Loucy (cell line): Measurements from ENCODE around the gene C2CD4C.
"Not testable (repeated sequence)": the region's sequence is repeated elsewhere in the genome, so short reads cannot be mapped to it uniquely, and the experiment has no call there.

Experiments
- H2AFZ ChIP-seq: fragments of 200-600 bp; sonication (generic); 2 replicates; pipeline ENCODE4 v1.6.0; 2016; ENCODE audit warnings: antibody characterized with exemption, mild to moderate bottlenecking, low read length, moderate library complexity
- H3F3A ChIP-seq: fragments of 200-600 bp; 2 replicates; pipeline ENCODE4 v1.6.0; 2016; ENCODE audit warnings: antibody characterized with exemption, low read depth, mild to moderate bottlenecking
- H3K27me3 ChIP-seq: fragments of 200-600 bp; sonication (generic); 2 replicates; pipeline ENCODE4 v1.6.1; 2014; ENCODE audit warnings: low read length, mild to moderate bottlenecking; ENCODE audit not compliant: insufficient read depth, poor library complexity, severe bottlenecking
- H3K36me3 ChIP-seq: fragments of 200-600 bp; sonication (generic); 2 replicates; pipeline ENCODE4 v1.6.1; 2016; ENCODE audit warnings: low read length; ENCODE audit not compliant: insufficient read depth
- H3K4me1 ChIP-seq: fragments of 200-600 bp; sonication (generic); 2 replicates; pipeline ENCODE4 v1.5.1; 2014; ENCODE audit warnings: low read length, mild to moderate bottlenecking; ENCODE audit not compliant: insufficient read depth, poor library complexity, severe bottlenecking
- H3K4me2 ChIP-seq: fragments of 200-600 bp; sonication (generic); 2 replicates; pipeline ENCODE4 v1.6.0; 2014; ENCODE audit warnings: antibody characterized with exemption, low read length, low read depth, mild to moderate bottlenecking; ENCODE audit not compliant: poor library complexity, severe bottlenecking
- H3K4me3 ChIP-seq: fragments of 200-600 bp; sonication (generic); 2 replicates; pipeline ENCODE4 v1.5.1; 2014; ENCODE audit warnings: low read length, mild to moderate bottlenecking, mixed read lengths; ENCODE audit not compliant: poor library complexity, severe bottlenecking
- H3K79me2 ChIP-seq: fragments of 200-600 bp; sonication (generic); 2 replicates; pipeline ENCODE4 v1.6.1; 2014; ENCODE audit warnings: low read length; ENCODE audit not compliant: insufficient read depth
- H3K9ac ChIP-seq: fragments of 200-600 bp; sonication (generic); 2 replicates; pipeline ENCODE4 v1.6.0; 2014; ENCODE audit warnings: mild to moderate bottlenecking, low read depth, low read length, moderate library complexity; ENCODE audit not compliant: poor library complexity, severe bottlenecking
- H3K9me2 ChIP-seq: fragments of 200-600 bp; sonication (generic); replicated peaks from 2 replicates; pipeline ENCODE4 v1.6.1; 2016; ENCODE audit warnings: low read depth, low read length, mixed read lengths
- H3K9me3 ChIP-seq: fragments of 200-600 bp; sonication (generic); 2 replicates; pipeline ENCODE4 v1.6.1; 2014; ENCODE audit warnings: mild to moderate bottlenecking, antibody characterized with exemption, low read length, low read depth; ENCODE audit not compliant: insufficient read depth
- H4K20me1 ChIP-seq: fragments of 200-600 bp; sonication (generic); 2 replicates; pipeline ENCODE4 v1.6.0; 2014; ENCODE audit warnings: antibody characterized with exemption, low read length, mild to moderate bottlenecking; ENCODE audit not compliant: insufficient read depth, poor library complexity, severe bottlenecking
- EZH2phosphoT487 ChIP-seq: fragments of 200-600 bp; IDR thresholded peaks from 2 replicates; pipeline ENCODE4 v1.6.1; 2018; ENCODE audit warnings: antibody characterized with exemption, mild to moderate bottlenecking, moderate library complexity, borderline replicate concordance
- TF ChIP-seq, protein P1 (sequence below): fragments of 200-600 bp; sonication (generic); conservative IDR thresholded peaks from 2 replicates; pipeline ENCODE4 v1.5.1; 2014; ENCODE audit warnings: mild to moderate bottlenecking, antibody characterized with exemption, low read length

Gene C2CD4C

GRCh38 chr19:387777-388176 is 21.2 kb downstream of the C2CD4C start:
- no peak overlapping the region for H3K9ac ChIP-seq
- TF ChIP-seq EZH2phosphoT487: no peak
- TF ChIP-seq, protein P1, sequence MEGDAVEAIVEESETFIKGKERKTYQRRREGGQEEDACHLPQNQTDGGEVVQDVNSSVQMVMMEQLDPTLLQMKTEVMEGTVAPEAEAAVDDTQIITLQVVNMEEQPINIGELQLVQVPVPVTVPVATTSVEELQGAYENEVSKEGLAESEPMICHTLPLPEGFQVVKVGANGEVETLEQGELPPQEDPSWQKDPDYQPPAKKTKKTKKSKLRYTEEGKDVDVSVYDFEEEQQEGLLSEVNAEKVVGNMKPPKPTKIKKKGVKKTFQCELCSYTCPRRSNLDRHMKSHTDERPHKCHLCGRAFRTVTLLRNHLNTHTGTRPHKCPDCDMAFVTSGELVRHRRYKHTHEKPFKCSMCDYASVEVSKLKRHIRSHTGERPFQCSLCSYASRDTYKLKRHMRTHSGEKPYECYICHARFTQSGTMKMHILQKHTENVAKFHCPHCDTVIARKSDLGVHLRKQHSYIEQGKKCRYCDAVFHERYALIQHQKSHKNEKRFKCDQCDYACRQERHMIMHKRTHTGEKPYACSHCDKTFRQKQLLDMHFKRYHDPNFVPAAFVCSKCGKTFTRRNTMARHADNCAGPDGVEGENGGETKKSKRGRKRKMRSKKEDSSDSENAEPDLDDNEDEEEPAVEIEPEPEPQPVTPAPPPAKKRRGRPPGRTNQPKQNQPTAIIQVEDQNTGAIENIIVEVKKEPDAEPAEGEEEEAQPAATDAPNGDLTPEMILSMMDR: no peak
- peaks cover 15% of the 10 kb centered on the region; the same call in 1 of the 2 replicates for H3K9me3 ChIP-seq
- H3K4me3 ChIP-seq: no peak overlapping the region
- no peak overlapping the region for H3K4me2 ChIP-seq
- no peaks in the 10 kb centered on the region for H3K9me2 ChIP-seq
- H2AFZ ChIP-seq: no peak overlapping the region
- H3K4me1 ChIP-seq: peaks cover 4% of the 10 kb centered on the region
- no peaks in the 10 kb centered on the region for H3K27me3 ChIP-seq
- no peaks in the 10 kb centered on the region for H3K79me2 ChIP-seq
- no peaks in the 10 kb centered on the region for H4K20me1 ChIP-seq
- H3F3A ChIP-seq: no peaks in the 10 kb centered on the region
- H3K36me3 ChIP-seq: no peaks in the 10 kb centered on the region

DNA sequence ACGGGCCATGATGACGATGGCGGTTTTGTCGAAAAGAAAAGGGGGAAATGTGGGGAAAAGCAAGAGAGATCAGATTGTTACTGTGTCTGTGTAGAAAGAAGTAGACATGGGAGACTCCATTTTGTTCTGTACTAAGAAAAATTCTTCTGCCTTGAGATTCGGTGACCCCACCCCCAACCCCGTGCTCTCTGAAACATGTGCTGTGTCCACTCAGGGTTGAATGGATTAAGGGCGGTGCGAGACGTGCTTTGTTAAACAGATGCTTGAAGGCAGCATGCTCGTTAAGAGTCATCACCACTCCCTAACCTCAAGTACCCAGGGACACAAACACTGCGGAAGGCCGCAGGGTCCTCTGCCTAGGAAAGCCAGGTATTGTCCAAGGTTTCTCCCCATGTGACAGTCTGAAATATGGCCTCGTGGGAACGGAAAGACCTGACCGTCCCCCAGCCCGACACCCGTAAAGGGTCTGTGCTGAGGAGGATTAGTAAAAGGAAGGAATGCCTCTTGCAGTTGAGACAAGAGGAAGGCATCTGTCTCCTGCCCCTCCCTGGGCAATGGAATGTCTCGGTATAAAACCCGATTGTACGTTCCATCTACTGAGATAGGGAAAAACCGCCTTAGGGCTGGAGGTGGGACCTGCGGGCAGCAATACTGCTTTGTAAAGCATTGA is 22.2 kb downstream of the C2CD4C start:
- H3K9ac ChIP-seq, H3K4me3 ChIP-seq, H3F3A ChIP-seq, H2AFZ ChIP-seq, H3K9me2 ChIP-seq, H3K4me2 ChIP-seq, H3K9me3 ChIP-seq, H3K4me1 ChIP-seq, H3K79me2 ChIP-seq, H4K20me1 ChIP-seq, H3K36me3 ChIP-seq, H3K27me3 ChIP-seq: not testable (repeated sequence)

- not testable (repeated sequence) for H3K4me3 ChIP-seq, H3K4me2 ChIP-seq, H3F3A ChIP-seq, H3K27me3 ChIP-seq, H3K9me3 ChIP-seq, H3K79me2 ChIP-seq, H3K9ac ChIP-seq, H3K36me3 ChIP-seq, H3K4me1 ChIP-seq, H2AFZ ChIP-seq, H3K9me2 ChIP-seq, H4K20me1 ChIP-seq
Observed at GRCh38 chr19:386189-386588, 22.8 kb downstream of the C2CD4C start.

DNA sequence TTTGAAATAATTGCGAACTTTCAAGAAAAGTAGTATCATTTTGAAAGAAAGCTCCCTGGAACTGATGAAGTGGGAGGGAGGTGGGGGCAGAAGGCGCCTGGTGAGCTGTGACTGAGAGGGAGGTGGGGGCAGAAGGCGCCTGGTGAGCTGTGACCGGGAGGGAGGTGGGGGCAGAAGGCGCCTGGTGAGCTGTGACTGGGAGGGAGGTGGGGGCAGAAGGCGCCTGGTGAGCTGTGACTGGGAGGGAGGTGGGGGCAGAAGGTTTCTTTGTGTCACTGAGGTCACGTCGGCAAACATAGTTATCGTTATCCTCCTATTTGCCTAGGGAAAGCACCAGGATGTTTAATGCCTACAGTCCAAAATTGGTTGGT is 24.2 kb downstream of the C2CD4C start:
- Histone ChIP-seq H3K36me3 (no peaks in the 10 kb centered on the region), H3K9ac (no peak overlapping the region), H3K4me2 (no peak overlapping the region), H3K27me3 (no peaks in the 10 kb centered on the region), H3F3A (no peaks in the 10 kb centered on the region), H3K4me1 (peaks cover 5% of the 10 kb centered on the region), H2AFZ (no peak overlapping the region), H3K9me2 (no peaks in the 10 kb centered on the region), H4K20me1 (no peaks in the 10 kb centered on the region), H3K9me3 (peaks cover 4% of the 10 kb centered on the region; the same call in 1 of the 2 replicates), H3K79me2 (no peaks in the 10 kb centered on the region), H3K4me3 (no peak overlapping the region)
- no peak for TF ChIP-seq EZH2phosphoT487
- TF ChIP-seq, protein P1: no peak
